K562 (cell line): ENCODE measurements around the gene PRELID1. TPM values are rescaled to one million over a fixed set of nuclear protein-coding genes. Genes with fewer than 3 reads are reported as not detected.

ENCODE experiments used
- CHD1 ChIP-seq: fragments of 200-600 bp; sonication (generic); IDR thresholded peaks from one replicate; pipeline ENCODE4 v1.6.1; 2012; ENCODE audit warnings: mild to moderate bottlenecking, moderate library complexity, low read length, inconsistent platforms
- ETV6 ChIP-seq, 3 experiments: fragments of 150-350 bp in 1 of 3; sonication (generic) in 1 of 3; formaldehyde crosslinking in 1 of 3; IDR thresholded peaks; 2 replicates each; pipeline versions ENCODE4 v1.6.1 to v1.8.0; 2014 to 2022; ENCODE audit warnings: borderline replicate concordance in 2 of 3, low read depth in 2 of 3, antibody characterized with exemption in 1 of 3, low read length in 1 of 3, mild to moderate bottlenecking in 1 of 3, missing genetic modification reagents in 1 of 3
- EZH2 ChIP-seq: IDR thresholded peaks from 2 replicates; pipeline ENCODE4 v1.6.1; 2012; ENCODE audit warnings: low read depth, mild to moderate bottlenecking, inconsistent platforms, low read length, borderline replicate concordance
- GATAD2A ChIP-seq: fragments of 450-650 bp; IDR thresholded peaks from 2 replicates; pipeline ENCODE4 v1.6.1; 2017
- GATAD2B ChIP-seq: fragments of 450-650 bp; IDR thresholded peaks from 2 replicates; pipeline ENCODE4 v1.6.1; 2017; ENCODE audit warnings: mild to moderate bottlenecking, borderline replicate concordance
- HDAC3 ChIP-seq: fragments of 450-650 bp; IDR thresholded peaks from 2 replicates; pipeline ENCODE4 v1.6.1; 2018; ENCODE audit warnings: borderline replicate concordance, mild to moderate bottlenecking, moderate library complexity; ENCODE audit not compliant: partially characterized antibody
- HMG20B ChIP-seq: fragments of 250-450 bp; sonication (Bioruptor Pico); IDR thresholded peaks from 2 replicates; pipeline ENCODE4 v1.5.0; 2021; ENCODE audit warnings: mild to moderate bottlenecking
- HOMEZ ChIP-seq: fragments of 250-450 bp; sonication (Bioruptor Pico); IDR thresholded peaks from 2 replicates; pipeline ENCODE4 v1.4.0; 2020; ENCODE audit warnings: mild to moderate bottlenecking, moderate library complexity
- L3MBTL2 ChIP-seq: fragments of 450-650 bp; IDR thresholded peaks from 2 replicates; pipeline ENCODE4 v1.6.1; 2016; ENCODE audit warnings: mild to moderate bottlenecking, moderate library complexity
- MAFG ChIP-seq: fragments of 450-650 bp; conservative IDR thresholded peaks from 2 replicates; pipeline ENCODE4 v1.6.1; 2016; ENCODE audit warnings: missing genetic modification characterization, missing compliant biosample characterization
- MYNN ChIP-seq, 2 experiments: sonication (generic); formaldehyde crosslinking in 1 of 2; IDR thresholded peaks; 2 replicates each; pipeline versions ENCODE4 v1.5.0 to v1.6.1; 2016 to 2020; ENCODE audit warnings: antibody characterized with exemption in 1 of 2, missing genetic modification reagents in 1 of 2
- POLR2B ChIP-seq: fragments of 450-650 bp; IDR thresholded peaks from 2 replicates; pipeline ENCODE4 v1.6.1; 2018; ENCODE audit warnings: low read depth; ENCODE audit not compliant: partially characterized antibody
- POLR3G ChIP-seq: IDR thresholded peaks from 2 replicates; pipeline ENCODE4 v1.6.1; 2011; ENCODE audit not compliant: insufficient read length, insufficient replicate concordance; ENCODE audit errors: extremely low read depth
- PPARD ChIP-seq: fragments of 250-450 bp; sonication (Bioruptor Pico); IDR thresholded peaks from 2 replicates; pipeline ENCODE4 v1.8.0; 2022; ENCODE audit warnings: inconsistent platforms, mild to moderate bottlenecking, moderate library complexity
- PRPF4 ChIP-seq: fragments of 200-400 bp; formaldehyde crosslinking; IDR thresholded peaks from one replicate; pipeline ENCODE4 v1.6.1; 2017; ENCODE audit warnings: low read length, low read depth, mild to moderate bottlenecking; ENCODE audit not compliant: insufficient read depth, poor library complexity, severe bottlenecking
- PTRF ChIP-seq: fragments of 450-650 bp; IDR thresholded peaks from 2 replicates; pipeline ENCODE4 v1.6.1; 2016; ENCODE audit warnings: mild to moderate bottlenecking, missing genetic modification characterization, missing compliant biosample characterization
- RBFOX2 ChIP-seq: fragments of 200-400 bp; formaldehyde crosslinking; IDR thresholded peaks from 2 replicates; pipeline ENCODE4 v1.6.1; 2017; ENCODE audit warnings: low read depth, mild to moderate bottlenecking, low read length, moderate library complexity
- RBM15 ChIP-seq: fragments of 200-400 bp; formaldehyde crosslinking; IDR thresholded peaks from 2 replicates; pipeline ENCODE4 v1.6.1; 2018; ENCODE audit warnings: mild to moderate bottlenecking, low read length, moderate library complexity; ENCODE audit not compliant: insufficient read depth
- TBP ChIP-seq: optimal IDR thresholded peaks from 2 replicates; pipeline ENCODE3; 2011; ENCODE audit warnings: low read depth, low read length, improper control_type of control experiment
- TCF7 ChIP-seq: sonication (generic); IDR thresholded peaks from 2 replicates; pipeline ENCODE4 v1.6.1; 2016; ENCODE audit warnings: antibody characterized with exemption, borderline replicate concordance
- TEAD1 ChIP-seq, 2 experiments: fragments of 450-650 bp in 1 of 2; sonication (generic) in 1 of 2; formaldehyde crosslinking; IDR thresholded peaks; 2 replicates each; pipeline versions ENCODE4 v1.4.0 to v1.8.0; 2020 to 2022; ENCODE audit warnings: mild to moderate bottlenecking in 2 of 2, missing genetic modification reagents in 1 of 2
- ZNF354B ChIP-seq: fragments of 250-450 bp; sonication (Bioruptor Pico); IDR thresholded peaks from 2 replicates; pipeline ENCODE4 v1.4.0; 2020
- ZNF511 ChIP-seq: sonication (generic); formaldehyde crosslinking; IDR thresholded peaks from 2 replicates; pipeline ENCODE4 v1.8.0; 2022; ENCODE audit warnings: mild to moderate bottlenecking, missing genetic modification reagents
- ZNF785 ChIP-seq: fragments of 250-450 bp; sonication (Bioruptor Pico); IDR thresholded peaks from 2 replicates; pipeline ENCODE4 v1.4.0; 2020; ENCODE audit warnings: mild to moderate bottlenecking
- polyA plus RNA-seq, 8 experiments: library from polyadenylated mRNA; depleted of rRNA in 4 of 8; stranded (reverse) in 5 of 8; unstranded in 3 of 8; fragments of >200 nt; fragmentation: Nextera tagmentation in 2 of 8; fragmentation: Illumina TruSeq in 1 of 8; extraction: Ambion mirVana in 2 of 8; extraction: Trizol in 1 of 8; gene quantifications; 2 replicates each; pipeline versions ENCODE4 v1.2.1 to v1.2.3, GENCODE V29; 2011 to 2014; ENCODE audit warnings: inconsistent platforms in 1 of 8, missing spikeins in 1 of 8
- total RNA-seq, 7 experiments: library from RNA; depleted of rRNA in 6 of 7; stranded (reverse); fragments of >200 nt in 6 of 7; fragmentation: Illumina TruSeq in 2 of 7; extraction: Trizol in 2 of 7; gene quantifications; 2 replicates each; pipeline versions ENCODE4 v1.2.1 to v1.2.3, GENCODE V29; 2011 to 2021; ENCODE audit warnings: low replicate concordance in 1 of 7
- TF ChIP-seq, protein P1 (sequence below): fragments of 200-800 bp; sonication (Bioruptor generic); IDR thresholded peaks from 2 replicates; pipeline ENCODE4 v1.6.1; 2017; ENCODE audit warnings: missing genetic modification characterization, missing compliant biosample characterization

PRELID1 gene
- total and polyA plus RNA-seq, 9 of the 15 experiments (the other 6 are each of a cell fraction or from before 2014, with no cell fraction given) = 40.1 to 484 (median 340) TPM

GRCh38 chr5:177303925-177304391, 359 bp downstream of the PRELID1 start (continued):
- TF ChIP-seq, protein P1, sequence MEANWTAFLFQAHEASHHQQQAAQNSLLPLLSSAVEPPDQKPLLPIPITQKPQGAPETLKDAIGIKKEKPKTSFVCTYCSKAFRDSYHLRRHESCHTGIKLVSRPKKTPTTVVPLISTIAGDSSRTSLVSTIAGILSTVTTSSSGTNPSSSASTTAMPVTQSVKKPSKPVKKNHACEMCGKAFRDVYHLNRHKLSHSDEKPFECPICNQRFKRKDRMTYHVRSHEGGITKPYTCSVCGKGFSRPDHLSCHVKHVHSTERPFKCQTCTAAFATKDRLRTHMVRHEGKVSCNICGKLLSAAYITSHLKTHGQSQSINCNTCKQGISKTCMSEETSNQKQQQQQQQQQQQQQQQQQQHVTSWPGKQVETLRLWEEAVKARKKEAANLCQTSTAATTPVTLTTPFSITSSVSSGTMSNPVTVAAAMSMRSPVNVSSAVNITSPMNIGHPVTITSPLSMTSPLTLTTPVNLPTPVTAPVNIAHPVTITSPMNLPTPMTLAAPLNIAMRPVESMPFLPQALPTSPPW (CRISPR knock-in tag) = no peak
- TF ChIP-seq CHD1 (peak; percentile 39), HOMEZ (CRISPR knock-in tag) (no peak), POLR3G (no peak), ZNF511 (CRISPR knock-in tag) (no peak), GATAD2A (no peak), MYNN (IDR thresholded peaks at IDR 0.05) (no peak), MYNN (CRISPR knock-in tag; IDR thresholded peaks at IDR 0.05) (no peak), GATAD2B (no peak), RBFOX2 (peak; percentile 68), L3MBTL2 (no peak), PTRF (tag) (no peak), ZNF785 (CRISPR knock-in tag) (no peak), HDAC3 (no peak), MAFG (tag) (no peak), POLR2B (no peak), EZH2 (no peak), ETV6 (IDR thresholded peaks at IDR 0.05; ENCODE audit: borderline replicate concordance in 1 of 2, low read depth in 2 of 2, low read length in 1 of 2) (no peak), ETV6 (CRISPR knock-in tag; IDR thresholded peaks at IDR 0.05; ENCODE audit: borderline replicate concordance) (no peak), TCF7 (no peak), TEAD1 (CRISPR knock-in tag; IDR thresholded peaks at IDR 0.05) (peak in 1 of 2 experiments; percentile 17; a peak in 1 of 4 replicates), RBM15 (no peak), PRPF4 (no peak), PPARD (no peak), TBP (peak; percentile 19), HMG20B (no peak), ZNF354B (CRISPR knock-in tag) (no peak)
